ENCODE data around the gene MBD5. TPM values are rescaled to one million over a fixed set of nuclear protein-coding genes. Genes with fewer than 3 reads are reported as not detected.
"Not testable (repeated sequence)": the region's sequence is repeated elsewhere in the genome, so short reads cannot be mapped to it uniquely, and the experiment has no call there.

Gene MBD5
- total RNA-seq, 4 donors from 2014 or later: 40.3 to 77.0 (median 50.4) TPM

DNA sequence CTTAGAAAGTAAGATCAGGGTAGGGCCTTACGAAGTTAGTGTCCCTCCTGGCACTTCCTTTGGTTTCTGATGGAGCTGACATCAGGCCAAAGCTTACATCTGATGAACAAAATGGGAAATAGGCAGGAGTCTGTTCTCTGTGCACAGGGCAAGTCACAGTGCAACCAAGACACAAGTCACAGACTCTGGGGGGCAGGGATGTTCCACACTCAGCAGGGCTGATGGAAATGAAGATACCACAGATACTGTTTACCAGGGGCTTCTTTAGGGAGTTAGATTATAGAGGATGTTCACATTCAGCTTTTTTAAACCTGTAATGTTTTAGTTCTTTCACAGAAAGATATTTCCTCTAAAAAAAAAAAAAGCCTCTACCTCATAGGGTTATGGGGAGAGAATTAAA is 517.5 kb downstream of the MBD5 start:
- WGBS, 2 donors (ENCODE audit: low coverage in 1 of 2): no CpG with 5 or more reads among the region's 1 CpG

DNA sequence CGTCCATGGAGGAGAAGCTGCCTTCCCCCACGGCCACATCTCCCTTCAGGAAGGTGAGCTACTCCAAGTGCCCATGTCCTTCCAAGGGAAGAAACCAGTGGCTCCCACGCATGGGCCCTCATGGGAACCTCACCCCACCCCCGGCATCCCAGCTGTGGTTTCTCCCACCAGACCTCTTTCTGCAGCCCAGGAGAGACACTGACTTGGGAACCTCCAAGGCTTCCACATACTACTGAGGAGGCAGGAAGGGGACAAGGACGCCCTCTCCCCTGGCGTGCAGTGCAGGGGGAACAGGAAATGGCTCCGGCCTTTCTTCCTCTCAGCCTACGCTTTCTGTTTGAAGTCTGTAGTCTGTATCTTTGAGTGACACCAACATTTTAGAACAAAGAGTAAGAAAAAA is 519.1 kb downstream of the MBD5 start:
- H3K36me3 ChIP-seq: no peaks in the 10 kb centered on the region
- H3K4me1 ChIP-seq: no peaks in the 10 kb centered on the region
- no peak for ATAC-seq
- H3K4me3 ChIP-seq: no peak overlapping the region
- no peak for TF ChIP-seq EP300 (IDR thresholded peaks at IDR 0.05)
- TF ChIP-seq, protein P1, sequence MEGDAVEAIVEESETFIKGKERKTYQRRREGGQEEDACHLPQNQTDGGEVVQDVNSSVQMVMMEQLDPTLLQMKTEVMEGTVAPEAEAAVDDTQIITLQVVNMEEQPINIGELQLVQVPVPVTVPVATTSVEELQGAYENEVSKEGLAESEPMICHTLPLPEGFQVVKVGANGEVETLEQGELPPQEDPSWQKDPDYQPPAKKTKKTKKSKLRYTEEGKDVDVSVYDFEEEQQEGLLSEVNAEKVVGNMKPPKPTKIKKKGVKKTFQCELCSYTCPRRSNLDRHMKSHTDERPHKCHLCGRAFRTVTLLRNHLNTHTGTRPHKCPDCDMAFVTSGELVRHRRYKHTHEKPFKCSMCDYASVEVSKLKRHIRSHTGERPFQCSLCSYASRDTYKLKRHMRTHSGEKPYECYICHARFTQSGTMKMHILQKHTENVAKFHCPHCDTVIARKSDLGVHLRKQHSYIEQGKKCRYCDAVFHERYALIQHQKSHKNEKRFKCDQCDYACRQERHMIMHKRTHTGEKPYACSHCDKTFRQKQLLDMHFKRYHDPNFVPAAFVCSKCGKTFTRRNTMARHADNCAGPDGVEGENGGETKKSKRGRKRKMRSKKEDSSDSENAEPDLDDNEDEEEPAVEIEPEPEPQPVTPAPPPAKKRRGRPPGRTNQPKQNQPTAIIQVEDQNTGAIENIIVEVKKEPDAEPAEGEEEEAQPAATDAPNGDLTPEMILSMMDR (IDR thresholded peaks at IDR 0.05): no peak
- TF ChIP-seq POLR2AphosphoS5 (IDR thresholded peaks at IDR 0.05): no peak
- no peak for TF ChIP-seq POLR2A (IDR thresholded peaks at IDR 0.05)
- no peaks in the 10 kb centered on the region for H3K9me3 ChIP-seq
- peaks cover 30% of the 10 kb centered on the region for H3K27me3 ChIP-seq
- 61 to 100% methylated on average over 1 to 4 of the region's 8 CpGs for WGBS, 2 donors (ENCODE audit: low coverage in 1 of 2)
- no peak overlapping the region for H3K27ac ChIP-seq

More for the DNA sequence above, 517.5 kb downstream of the MBD5 start:
- H3K27ac ChIP-seq: no peak overlapping the region
- H3K9me3 ChIP-seq: no peaks in the 10 kb centered on the region
- peaks cover 44% of the 10 kb centered on the region for H3K27me3 ChIP-seq
- ATAC-seq: no peak
- no peak for TF ChIP-seq POLR2AphosphoS5 (IDR thresholded peaks at IDR 0.05)
- H3K4me3 ChIP-seq: no peak overlapping the region
- H3K4me1 ChIP-seq: peaks cover 0 to 3% (median 0%) of the 10 kb centered on the region in 3 donors
- H3K36me3 ChIP-seq: no peaks in the 10 kb centered on the region

DNA sequence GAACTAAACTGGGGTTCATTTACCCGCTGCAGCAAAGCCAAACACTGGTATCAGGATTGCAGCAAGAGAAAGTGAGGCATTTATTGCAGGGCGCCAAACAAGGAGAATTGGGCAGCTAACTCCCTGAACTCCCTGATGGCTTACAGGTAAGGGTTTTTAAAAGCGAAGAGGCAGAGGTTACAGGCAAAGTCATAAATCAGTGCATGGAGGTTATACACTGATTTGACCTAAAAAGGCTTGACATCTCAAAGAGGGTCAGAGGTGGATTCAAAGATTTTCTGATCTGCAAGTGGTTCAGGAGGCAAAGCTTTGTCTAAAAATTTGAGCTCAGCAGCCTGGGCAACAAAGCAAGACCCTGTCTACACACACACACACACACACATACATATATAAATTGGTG is 520.9 kb downstream of the MBD5 start:
- Histone ChIP-seq H3K36me3 (no peaks in the 10 kb centered on the region), H3K27me3 (peaks cover 19% of the 10 kb centered on the region), H3K27ac (no peak overlapping the region), H3K4me1 (no peaks in the 10 kb centered on the region), H3K4me3 (no peak overlapping the region), H3K9me3 (no peaks in the 10 kb centered on the region)
- 100% methylated on average over 3 of the region's 3 CpGs for WGBS, 2 donors (ENCODE audit: low coverage in 1 of 2)
- ATAC-seq: no peak
- TF ChIP-seq EP300 (IDR thresholded peaks at IDR 0.05) (no peak), POLR2A (IDR thresholded peaks at IDR 0.05) (no peak), POLR2AphosphoS5 (IDR thresholded peaks at IDR 0.05) (no peak)
- TF ChIP-seq, protein P1 (IDR thresholded peaks at IDR 0.05): no peak

- no peak overlapping the region for H3K27ac ChIP-seq
- no peaks in the 10 kb centered on the region for H3K36me3 ChIP-seq
- H3K4me1 ChIP-seq: no peaks in the 10 kb centered on the region
- H3K4me3 ChIP-seq: no peak overlapping the region
- TF ChIP-seq POLR2A (IDR thresholded peaks at IDR 0.05) (no peak), EP300 (IDR thresholded peaks at IDR 0.05) (no peak), POLR2AphosphoS5 (IDR thresholded peaks at IDR 0.05) (no peak)
- TF ChIP-seq, protein P1 (IDR thresholded peaks at IDR 0.05): no peak
- no peak for ATAC-seq
- no peaks in the 10 kb centered on the region for H3K9me3 ChIP-seq
- H3K27me3 ChIP-seq: peaks cover 13% of the 10 kb centered on the region
- 83 to 93% methylated on average over 3 to 5 of the region's 6 CpGs for WGBS, 2 donors (ENCODE audit: low coverage in 1 of 2)
Observed at GRCh38 chr2:148542614-148543013, 521.7 kb downstream of the MBD5 start.

- not testable (repeated sequence) for H3K9me3 ChIP-seq, H3K4me1 ChIP-seq, H3K36me3 ChIP-seq, ATAC-seq, H3K4me3 ChIP-seq, H3K27ac ChIP-seq, H3K27me3 ChIP-seq
- WGBS, 2 donors (ENCODE audit: low coverage in 1 of 2): 85 to 100% methylated on average over 1 to 5 of the region's 5 CpGs
Observed at GRCh38 chr2:148543088-148543540, 522.2 kb downstream of the MBD5 start.

- H3K4me3 ChIP-seq: no peak overlapping the region
- no peaks in the 10 kb centered on the region for H3K4me1 ChIP-seq
- no peak overlapping the region for H3K27ac ChIP-seq
- WGBS, 2 donors (ENCODE audit: low coverage in 1 of 2): 86 to 100% methylated on average over 2 of the region's 8 CpGs
- no peaks in the 10 kb centered on the region for H3K9me3 ChIP-seq
- no peaks in the 10 kb centered on the region for H3K36me3 ChIP-seq
- no peaks in the 10 kb centered on the region for H3K27me3 ChIP-seq
- ATAC-seq: no peak
- TF ChIP-seq, protein P1 (IDR thresholded peaks at IDR 0.05): no peak
- TF ChIP-seq EP300 (IDR thresholded peaks at IDR 0.05): no peak
- no peak for TF ChIP-seq POLR2A (IDR thresholded peaks at IDR 0.05)
- TF ChIP-seq POLR2AphosphoS5 (IDR thresholded peaks at IDR 0.05): no peak
Observed at GRCh38 chr2:148545390-148546256, 524.7 kb downstream of the MBD5 start.
